HL-60/S4 treated with retinoic acid at 250 ng/mL for 4 days and 3 days (cell line): ENCODE results near the gene MGAT1.

Experiments used
- in situ Hi-C: fragments of 300-500 bp; cut with MboI; formaldehyde crosslinking; loops from 2 replicates; pipeline ENCODE4 v1.7.0; 2022; ENCODE audit warnings: low sequenced_read_pairs

The MGAT1 gene

DNA sequence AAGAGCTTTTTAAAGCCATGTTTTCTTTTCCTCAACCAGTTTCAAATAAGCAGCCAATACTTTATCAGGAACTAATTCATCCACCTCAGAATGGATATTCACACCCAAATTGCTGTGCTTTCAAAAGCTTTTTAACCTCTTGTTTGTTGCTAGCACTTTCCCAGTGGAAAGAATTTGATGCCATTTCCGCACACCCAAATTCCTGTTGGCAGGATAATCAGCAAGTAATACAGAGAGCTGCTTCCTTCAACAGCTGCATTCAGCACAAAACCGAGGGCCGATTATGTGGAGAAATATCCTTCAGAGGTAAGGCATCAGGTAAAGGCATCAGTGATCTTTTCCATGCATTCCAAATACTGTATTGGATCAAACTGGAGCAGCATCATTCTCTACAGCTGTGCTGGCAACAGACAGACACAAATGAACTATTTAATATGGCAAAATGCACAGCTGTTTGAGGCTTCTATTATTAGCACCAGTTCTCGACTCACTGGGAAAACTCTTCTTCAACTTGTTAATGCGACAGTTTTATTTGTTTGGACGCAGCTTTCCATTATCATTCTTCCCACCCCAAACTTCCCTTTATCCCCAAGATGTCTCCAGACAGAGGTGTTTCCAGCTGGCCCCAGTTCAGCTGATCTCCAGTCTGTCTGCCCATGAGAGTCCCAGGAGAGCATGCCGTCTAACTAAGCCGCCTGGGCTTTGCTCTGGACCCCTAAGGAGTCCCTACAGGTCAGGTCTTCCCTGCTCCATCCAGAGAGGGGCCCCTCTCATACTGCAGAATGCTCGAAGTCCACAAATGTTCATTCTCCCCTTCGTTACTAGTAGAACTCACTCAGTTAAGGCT, 22.2 kb upstream of the MGAT1 start:
- in situ Hi-C loops, result no loop called here

DNA sequence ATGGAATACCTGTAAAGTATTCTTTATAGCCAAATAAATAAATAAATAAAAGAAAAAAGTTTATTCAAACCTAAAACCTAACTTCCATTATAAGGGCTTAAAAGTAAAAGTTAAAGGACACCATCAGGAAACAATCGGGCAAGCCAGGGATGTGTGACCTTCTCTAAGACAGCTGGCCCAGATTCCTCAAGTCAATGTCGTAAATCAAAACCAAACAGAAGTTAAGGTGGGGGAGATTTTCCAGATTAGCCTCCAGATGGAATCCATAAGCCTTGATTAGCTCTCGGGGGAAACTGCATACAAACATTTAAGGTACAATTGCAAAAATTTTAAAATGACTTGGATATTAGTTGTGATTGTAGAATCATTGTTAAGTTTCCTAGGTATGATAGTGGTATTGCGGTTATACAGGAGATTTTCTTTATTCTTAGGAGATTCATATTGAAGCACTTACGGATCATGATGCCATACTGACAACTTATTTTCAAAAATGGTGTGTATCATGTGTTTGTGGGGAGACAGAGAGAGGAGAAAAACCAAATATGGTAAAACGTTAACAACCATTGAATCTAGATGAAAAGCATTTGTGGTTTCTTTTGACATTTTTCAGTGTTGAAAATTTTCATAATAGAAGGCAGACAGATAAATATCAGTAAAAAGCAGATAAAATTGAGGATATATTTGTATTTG, 21.5 kb upstream of the MGAT1 start:
- in situ Hi-C loops, result no loop called here

DNA sequence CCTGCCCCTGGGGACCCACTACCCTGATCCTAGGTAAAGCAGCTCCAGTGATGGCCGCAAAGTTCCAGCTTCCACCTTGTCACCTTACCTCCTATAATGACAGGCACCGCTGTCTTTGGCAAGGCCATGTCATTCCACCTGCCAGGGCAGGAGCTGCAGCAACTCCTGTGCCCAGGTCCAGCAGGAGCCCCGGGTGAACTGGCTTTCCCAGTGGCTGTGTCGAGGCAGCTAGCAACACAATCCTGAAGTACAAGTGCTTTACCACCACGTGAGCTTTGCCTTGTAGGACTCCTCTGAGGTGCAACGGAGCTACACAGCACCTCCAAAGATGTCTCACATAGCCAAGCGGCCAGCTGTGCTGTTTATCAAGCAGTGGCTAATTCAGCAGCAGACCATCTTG, 20.7 kb upstream of the MGAT1 start:
- in situ Hi-C loops, result no loop called here

DNA sequence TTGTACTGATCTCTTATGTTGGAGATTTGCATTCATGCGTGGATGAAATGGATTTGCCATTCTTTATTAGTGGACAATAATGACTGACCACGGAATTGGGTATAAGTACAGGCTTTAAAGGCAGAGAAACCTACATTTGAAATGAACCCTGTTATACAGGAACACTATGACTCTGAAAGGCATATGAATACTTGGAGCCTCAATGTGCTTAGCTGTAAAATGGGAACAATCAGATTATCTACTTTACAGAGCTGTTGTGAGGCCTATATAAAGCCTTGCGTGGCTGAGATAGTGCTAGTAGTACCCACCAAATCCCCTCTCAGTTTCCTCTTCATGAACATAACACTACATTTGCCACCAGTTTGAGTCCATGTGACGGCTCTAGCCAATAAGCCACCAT, 18.9 kb upstream of the MGAT1 start:
- in situ Hi-C loops, result no loop called here

DNA sequence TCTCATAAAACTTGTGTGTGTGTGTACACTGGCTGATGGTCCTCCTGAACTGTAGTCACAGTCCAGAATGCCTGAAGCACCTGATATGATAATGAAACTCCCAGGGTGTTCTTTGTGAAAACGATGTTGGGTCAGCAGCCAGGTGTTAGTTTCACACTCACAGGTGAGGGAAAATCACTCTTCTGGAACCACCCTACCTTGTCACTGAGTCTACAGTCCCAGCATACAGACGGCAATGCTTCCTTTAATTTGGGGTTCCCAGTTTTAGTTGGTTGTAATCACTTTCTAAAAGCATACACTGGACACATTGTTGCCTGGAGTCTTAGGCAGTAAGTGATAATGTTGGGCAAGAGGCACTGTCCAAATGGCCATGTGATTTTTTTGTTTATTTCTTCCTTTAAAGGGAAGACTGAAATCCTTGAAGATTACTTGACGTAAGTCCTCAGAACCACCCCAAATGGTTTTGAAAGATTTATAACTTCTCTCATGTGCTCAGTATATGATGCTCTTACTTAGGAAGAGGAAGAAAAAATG, 18.2 kb upstream of the MGAT1 start:
- in situ Hi-C loops, result no loop called here

DNA sequence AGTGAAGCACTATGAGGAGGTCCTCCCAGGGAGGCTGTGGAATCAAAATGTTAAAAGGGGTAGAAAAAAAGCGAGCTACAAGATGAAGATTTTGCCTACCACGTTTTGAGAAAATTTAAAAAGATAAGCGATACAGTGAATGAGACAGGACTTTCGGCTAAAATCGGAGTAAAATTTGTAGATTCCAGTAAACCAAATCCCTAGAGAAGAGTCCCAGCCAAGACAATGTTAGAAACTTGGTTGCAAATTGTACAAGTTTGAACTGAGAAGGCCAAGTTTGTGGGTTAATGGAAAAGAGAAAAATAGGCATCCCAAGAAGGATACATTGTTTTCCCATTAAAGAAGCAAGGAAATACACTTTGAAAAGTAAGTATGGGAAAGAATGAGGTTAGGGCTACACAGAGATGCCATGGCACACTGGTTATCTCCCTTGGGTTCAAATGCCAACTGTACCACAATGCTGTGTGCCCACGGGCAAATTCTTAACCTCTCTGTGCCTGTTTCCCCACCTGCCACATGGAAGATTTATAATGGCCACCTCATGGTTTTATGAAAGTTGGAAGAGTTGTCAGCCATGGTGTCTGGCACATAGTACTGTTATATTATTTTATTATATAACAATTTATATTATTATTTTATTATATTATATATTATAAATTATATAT, 16.2 kb upstream of the MGAT1 start:
- in situ Hi-C loops, result no loop called here

DNA sequence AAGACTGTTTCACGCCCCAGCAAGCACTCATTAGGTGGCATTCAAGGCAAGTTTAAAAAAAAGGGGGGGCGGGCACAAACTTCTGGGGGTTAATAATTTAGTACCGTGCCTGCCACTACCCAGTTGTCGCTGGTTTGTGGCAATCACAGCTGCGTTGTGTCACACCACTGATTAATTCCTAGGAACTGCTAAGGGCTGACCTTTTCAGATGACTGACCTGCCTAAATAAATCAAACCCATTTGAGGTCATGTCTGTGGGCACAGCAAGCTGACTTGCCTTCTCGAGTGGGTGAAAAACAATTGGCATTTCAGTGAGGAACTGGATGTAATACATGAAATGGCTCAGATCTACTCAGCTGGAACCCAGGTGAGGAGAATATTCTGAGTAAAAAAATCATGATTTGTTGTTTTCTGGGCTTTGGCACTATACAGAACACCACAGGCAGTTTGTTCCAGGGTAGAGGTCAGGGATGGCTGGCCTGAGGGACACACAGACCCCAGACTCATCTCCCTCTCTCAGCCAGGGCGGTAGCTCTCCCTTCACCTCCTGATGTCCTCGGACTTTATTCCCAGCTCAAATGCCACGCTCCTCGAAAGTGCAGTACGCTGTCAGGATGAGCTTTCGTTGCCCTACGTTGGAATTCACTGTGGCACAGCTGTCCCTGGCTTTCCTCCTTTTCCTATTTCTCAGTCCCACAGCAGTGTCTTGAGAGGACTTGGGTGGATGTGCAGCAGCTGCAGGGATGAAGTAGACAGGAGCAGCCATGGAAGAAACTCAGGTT, 15.5 kb upstream of the MGAT1 start:
- in situ Hi-C loops, result no loop called here

DNA sequence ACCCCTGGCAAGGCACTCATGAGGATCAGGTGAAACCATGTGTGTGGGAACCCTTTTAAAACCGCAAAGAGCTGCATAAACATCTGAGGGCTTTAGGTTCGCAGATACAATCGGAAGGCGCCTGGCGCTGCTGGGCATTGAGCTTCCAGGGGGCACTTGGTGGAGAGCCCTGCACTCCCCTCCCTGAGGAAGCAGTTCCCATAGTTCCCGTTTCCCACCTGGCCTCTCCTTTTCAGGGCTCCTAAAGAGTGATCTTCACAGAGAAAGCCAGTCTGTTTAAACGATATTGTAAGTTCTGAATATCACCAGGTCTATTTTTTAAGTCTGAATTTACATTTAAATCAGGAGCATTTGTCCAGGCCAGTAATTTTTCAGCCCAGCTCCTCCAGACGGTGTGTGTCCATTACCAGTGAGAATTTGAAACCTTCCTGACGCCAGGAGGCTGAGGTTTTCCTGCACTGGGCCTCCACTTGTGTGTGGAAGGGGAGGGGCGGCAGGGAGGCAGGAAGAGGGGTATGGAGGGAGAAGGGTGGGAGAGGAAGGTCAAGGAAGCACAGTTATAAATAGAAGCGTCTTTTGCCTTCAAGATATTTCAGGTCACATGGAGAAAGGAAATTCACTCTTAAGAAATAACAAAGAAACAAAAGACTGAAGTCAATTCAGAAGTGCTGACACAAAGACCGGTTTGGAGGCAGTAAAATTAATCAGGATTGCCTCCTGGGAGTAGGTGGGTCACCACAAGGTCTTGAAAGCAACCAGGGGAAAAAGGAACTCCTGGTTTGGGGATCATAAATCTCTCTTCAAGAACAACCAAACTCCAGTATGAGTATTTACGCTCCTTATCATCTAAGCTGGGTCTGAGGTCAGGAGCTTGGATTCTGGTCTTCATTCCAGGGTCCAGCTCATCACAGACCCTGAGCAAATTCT, 14.3 kb upstream of the MGAT1 start:
- in situ Hi-C loops, result no loop called here

DNA sequence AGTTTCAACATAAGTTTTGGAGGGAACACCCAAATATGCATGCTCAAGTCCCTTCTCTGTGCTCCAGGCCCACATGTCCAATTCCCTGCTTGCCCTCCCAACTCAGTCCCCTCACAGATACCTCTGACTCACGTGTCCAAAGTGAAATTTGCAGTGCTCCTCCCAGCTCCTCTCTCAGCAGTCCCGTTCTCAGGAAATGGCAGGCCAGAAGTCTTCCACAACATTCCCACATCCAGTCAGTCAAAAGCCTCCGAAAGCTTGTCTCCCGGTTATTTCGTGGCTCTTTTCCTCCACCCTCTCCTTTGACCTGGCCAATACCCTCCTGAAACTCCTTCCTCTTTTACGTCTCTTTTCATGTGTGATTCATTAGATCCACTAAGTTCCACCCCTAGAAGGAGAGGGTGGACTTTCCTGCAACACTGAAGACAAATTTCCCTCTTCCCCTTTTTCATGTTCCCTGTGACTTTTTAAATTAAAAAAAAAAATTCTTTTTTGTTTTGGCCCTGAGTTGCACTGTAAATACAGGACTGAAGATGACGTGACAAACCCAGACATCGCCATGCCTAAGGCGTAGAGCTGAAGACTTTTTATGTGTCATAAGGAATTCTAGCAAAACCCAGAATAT, 12.8 kb upstream of the MGAT1 start:
- in situ Hi-C loops, result no loop called here

DNA sequence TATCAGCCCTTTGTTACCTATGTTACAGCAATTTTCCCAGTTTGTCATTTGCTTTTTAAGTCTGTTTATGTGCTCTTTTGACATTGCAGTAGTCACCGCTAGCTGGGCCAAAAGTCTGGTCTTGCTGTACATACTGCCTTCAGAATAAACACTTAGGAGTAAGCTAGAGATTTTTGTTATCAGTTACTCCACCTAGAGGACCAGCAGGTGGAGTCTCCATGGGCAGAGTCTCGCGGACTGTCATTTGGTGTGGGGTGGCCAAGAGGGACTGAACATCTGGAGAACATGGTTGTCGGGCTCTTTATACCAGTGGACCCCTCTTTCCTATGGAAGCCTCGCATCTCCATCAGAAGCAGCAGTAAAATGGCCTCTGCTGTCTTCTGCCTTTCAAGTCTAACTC, 10.8 kb upstream of the MGAT1 start:
- in situ Hi-C loops, result no loop called here

DNA sequence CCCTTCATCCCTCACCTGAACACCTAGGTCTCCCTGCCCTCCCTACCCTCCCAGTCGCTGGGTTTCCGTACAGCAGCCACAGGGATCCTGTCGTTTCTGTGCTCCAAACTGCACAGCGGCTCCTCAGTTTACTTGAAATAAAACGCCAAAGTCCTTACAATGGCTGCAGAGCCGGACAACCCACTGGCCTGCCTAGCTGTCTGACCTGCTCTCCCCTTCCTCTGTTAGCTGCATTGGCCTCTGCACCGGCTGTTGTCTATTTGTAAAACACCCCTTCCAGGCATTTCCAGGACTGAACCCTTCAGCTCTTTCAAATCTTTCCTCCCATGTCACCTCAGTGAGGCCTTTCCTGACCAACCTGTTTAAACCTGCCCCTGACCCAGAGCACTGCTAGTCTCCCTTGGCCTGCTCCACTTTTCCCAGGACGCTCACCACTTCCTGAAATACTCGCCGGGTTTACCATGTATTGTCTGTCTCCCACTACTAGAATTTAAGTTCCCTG, 9.1 kb upstream of the MGAT1 start:
- in situ Hi-C loops, result no loop called here

DNA sequence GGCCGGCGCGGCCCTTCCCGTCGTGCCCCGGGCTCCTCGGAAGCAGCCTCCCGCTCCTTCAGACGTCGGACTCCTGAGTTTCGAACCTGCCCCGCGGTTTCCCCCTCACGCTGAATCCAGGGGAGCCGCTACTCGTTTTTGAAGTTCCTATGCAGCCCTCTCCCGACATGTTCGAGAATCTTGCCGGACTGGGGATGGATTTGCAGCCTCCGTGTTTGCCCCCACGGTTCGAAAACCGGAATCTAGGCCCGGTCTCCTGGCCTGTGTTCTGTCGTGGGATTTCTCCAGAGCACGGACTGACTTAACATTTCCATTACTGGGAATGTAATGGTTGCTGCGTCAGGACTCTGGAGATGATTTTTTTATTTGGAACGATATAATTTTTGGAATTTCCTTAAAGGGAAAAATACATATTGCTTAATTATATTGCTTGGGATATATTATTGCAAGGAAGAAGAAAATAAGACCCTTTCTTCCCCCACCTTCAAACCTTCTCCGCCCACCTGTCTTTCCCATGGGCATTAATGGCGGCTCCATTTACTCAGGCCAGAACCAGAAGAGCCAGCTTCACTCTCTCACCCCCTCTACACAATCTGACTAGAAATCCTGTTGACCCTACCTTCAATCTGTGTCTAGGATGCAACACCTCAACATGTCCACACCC, 8.5 kb upstream of the MGAT1 start:
- in situ Hi-C loops, result no loop called here

DNA sequence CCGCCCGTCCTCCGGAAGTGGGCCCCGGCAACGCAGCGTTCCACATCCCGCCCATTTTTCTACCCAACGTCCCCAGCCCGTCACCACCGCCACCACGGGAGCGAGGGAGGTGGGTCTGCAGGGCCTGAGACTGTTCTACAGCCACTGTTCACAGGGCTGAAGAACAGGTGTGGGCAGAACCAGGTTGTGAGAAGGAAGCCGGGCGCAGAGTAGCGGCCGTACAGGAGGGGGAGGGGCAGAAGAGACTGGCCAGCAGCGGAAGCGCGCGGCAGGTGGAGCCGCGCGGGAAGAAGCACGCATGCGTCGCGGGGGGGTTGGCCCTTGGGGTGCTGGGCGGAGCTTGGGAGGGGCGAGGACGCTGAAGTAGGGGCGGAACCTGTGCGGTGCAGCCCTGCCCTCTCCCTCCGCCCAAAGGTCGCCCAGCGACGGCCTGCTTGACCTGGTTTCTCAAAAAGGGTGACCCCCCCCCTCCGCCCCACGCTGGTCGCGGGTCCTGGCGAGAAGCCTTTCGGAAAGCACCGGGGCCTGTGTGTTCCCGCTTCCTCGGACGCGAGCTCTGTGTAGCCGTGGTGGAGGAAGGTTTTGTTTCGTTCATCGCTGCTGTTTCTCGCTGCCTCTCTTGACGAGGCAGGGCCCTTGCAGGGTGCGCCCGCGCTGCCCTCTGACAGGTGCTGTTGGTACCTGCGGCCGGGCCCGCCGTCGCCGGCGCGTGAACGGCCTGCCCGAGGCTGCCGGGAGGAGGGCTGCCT, 7.8 kb upstream of the MGAT1 start:
- in situ Hi-C loops, result no loop called here

DNA sequence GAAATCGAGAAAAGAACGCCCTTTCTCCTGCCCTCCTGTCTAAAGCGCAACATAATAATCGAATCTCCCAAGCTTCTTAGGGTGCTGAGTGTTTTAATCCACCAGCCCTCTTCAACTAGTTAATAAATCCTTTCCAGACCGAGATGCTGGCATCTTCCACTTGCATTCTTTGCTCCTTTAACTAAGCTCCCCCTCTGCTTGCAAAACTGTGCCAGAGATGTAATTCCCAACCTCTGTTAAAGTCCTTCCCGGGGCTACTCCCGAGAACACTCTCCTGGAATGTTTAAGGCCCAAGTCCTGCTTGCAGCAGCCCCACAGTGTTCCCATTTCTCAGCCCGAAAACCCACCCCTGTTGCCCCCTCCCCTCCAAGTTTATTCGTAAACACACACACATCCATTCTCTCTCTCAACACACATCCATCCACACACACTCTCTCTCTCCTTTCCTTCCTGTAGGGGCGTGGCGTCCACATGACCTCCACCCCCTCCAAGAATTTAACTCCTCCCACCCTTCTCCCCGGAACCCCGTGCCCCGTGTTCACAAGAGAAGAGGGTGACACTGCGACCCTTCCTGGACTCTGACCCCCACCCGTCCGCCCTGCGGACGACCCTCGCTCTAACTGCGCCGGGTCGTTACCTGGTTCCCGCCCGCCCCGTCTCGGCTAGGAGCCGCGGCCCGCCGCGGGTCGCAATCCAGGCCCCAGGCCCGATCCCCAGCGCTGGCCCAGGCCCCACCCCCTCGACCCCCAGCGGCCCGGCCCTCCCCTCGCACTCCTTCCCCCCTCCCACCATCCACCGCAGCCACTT, 7.0 kb upstream of the MGAT1 start:
- in situ Hi-C loops, result no loop called here

DNA sequence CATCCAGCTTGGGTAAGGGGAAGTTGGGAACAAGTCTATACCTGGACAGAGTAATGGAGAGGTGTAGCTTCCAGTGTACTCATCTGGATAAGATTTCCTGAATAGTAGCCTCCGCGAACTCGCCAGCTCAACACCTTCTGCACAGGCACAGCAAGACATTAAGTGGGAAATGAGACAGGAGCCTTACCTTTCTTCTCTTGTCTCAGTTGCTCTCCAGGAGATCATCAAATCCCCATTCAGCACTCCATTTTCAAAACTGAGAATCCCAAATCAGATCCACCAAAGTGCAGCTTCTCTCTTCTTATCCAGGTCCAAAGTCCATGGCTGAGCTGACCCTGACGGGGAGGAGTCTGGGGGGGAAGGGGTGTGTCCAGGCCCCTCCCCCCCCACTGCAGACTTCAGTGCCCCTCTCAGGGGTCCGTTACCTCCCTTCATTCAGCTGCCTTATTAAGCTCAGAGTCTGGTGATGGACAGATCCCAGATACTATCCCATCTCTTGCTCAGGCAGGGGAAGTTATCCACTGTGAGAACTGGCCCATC, 5.9 kb upstream of the MGAT1 start:
- in situ Hi-C loops, result no loop called here

DNA sequence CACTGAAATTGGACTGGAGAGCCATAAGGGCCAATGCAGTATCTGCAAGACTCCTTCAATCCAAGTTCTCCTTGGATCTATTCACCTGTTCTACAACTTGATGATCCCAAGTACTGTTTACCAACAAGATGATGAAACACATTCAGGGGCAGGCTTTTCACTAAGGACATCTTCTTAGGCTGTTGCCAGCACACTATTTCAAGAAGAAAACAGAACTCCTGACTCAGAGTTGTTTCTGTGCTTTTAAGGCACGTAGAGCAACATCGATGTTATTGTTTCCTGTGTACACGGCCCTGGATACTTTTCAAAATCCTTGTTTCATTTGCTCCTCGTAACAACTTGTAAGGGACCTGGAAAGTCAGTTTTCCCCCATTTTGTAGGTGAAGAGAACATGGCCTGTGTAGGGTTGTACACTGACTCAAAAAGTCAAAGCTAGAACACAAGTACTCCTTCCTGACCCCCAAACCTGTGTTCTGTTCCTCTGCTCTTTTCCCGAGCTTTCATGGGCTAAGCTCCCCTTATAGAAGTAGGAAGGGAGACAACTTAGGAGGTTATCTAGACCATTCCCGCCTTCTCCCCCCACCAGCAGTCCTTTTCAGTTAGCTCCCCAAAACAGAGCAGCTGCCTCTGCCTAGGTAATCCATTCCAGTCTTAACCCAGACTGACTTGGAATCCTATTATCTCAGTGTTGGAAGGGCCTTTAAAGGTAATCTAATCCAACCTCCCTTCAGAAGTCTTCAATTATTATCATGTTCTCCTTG, 5.2 kb upstream of the MGAT1 start:
- in situ Hi-C loops, result no loop called here
